Adipose tissue (tissue), 3 donors: ENCODE results near the gene GATB. TPM values are rescaled to one million over a fixed set of nuclear protein-coding genes. Genes with fewer than 3 reads are reported as not detected.

Experiments used
- H3K27ac ChIP-seq: one replicate; pipeline ENCODE4 v1.5.1; 2013; ENCODE audit warnings: low read depth, low read length
- WGBS, 3 donors: extraction: QIAGEN DNeasy Blood & Tissue Kit; methylation state at CpG; one replicate each; pipeline ENCODE4 v1.1.7; 2013; 5-methylcytosine and 5-hydroxymethylcytosine counted together
- polyA plus RNA-seq, 3 donors: library from polyadenylated mRNA; stranded (reverse); fragments of 200-250 nt; gene quantifications; one replicate each; pipeline ENCODE4 v1.2.3, GENCODE V29; 2013
- donor health status: healthy with polysubstance abuse.
- donor health status: Bipolar disorder and iron deficiency.
- donor health status: healthy.

The GATB gene, protein sequence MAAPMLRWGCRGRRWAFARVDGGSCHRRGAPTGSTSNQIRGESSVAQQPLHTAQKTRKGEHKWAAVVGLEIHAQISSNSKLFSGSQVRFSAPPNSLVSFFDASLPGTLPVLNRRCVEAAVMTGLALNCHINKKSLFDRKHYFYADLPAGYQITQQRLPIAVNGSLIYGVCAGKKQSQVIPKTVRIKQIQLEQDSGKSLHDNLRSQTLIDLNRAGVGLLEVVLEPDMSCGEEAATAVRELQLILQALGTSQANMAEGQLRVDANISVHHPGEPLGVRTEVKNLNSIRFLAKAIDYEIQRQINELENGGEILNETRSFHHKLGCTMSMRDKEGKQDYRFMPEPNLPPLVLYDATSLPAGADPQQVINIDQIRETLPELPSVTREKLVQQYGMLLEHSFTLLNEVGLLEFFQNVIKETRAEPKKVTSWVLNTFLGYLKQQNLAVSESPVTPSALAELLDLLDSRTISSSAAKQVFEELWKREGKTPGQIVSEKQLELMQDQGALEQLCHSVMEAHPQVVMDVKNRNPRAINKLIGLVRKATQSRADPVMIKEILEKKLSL
- 10 to 100 TPM in 2 of 3 donors, 1 to 10 TPM in 1; 5.3 to 18.6 (median 17.9) TPM for polyA plus RNA-seq

DNA sequence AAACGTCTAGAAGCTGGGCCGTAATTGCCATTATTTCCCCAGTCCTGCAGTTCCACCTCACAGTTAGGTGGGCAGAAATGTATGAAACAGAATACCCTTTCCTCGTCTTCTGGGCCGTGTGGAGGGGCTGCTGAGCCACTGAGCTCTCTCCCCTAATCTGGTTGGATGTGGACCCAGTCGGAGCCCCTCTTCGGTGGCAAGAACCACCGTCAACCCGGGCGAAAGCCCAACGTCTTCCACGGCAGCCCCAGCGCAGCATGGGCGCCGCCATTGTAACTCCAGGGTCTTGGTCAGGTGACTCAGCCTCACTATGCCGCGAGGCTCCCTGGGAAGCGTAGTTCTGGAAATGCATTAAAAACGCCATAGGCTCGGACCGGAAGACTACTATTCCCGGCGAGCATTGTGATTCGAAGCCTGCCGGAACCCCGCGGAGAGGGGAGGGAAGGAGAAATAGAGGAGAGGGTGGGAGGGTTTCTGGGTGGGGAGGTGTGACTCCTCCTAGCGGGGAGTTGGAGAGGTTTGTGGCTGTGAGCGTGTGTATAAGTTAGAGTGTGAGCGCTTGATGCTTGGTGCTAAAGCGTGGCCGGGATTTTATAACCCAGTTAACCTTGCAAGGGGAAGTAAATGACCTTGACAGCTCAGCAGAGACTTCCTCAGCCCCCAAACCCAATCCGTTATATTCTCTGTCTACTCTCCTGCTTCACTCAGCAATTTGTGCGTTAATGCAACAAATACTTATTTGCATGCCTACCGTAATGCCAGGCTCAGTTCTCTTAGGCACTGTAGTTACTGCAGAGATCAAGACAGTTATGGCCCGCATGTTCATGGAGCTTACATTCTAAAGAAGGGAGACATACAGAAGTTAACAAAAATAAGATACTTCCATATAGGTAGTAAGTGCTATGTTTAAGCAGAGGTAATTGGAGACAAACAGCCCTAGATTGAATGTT is at the start of gene GATB:
GATB (minus strand) TSS at position 296 of the 950 bp plus-strand sequence; CDS start at position 271, 25 bp downstream.
- no peak within 1 kb of the TSS for H3K27ac ChIP-seq
- WGBS, 3 donors = 4 to 5% (median 5%) methylated on average over 35 of the region's 35 CpGs

DNA sequence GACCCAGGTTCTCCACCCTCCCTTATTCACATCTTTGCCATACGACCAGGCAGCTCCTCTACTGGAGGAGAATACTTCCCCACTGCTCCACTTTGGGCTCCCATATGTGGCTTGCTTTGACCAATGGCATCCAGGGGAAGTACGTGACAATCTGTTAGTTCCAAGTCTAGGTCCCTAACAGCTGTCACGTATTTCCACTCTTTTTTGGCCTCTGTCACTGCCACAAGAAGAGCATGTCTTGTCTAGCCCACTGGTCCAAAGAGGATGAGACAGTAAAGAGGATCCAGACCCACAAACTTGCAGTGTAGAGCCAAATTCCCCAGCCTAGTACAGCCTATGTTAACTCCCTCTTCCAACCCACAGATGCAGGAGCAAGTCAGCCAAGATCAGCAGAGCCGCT is 49.7 kb upstream of the GATB start:
- no peak overlapping the region for H3K27ac ChIP-seq
- WGBS, 3 donors = 82 to 96% (median 90%) methylated on average over 4 of the region's 4 CpGs

DNA sequence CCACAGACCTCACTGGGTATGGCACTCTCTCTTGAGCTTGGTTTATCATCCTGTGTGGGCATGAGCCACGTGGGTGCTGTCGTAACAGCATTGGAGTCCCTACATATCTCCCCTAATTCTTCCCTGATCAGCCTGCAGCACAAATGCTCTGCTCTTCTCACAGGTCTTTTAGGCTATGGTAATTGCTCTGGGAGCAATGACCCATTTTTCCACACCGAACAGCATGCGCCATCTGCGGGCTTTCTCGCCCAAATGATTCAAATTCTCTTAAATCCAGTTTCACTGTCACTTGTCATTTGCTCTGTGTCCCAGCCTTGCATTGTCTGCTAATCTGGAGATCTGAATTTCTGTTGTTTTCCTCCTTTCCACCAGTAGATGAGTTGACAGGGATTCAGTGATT is 48.9 kb upstream of the GATB start:
- 77 to 93% (median 90%) methylated on average over 6 of the region's 6 CpGs for WGBS, 3 donors
- no peak overlapping the region for H3K27ac ChIP-seq

DNA sequence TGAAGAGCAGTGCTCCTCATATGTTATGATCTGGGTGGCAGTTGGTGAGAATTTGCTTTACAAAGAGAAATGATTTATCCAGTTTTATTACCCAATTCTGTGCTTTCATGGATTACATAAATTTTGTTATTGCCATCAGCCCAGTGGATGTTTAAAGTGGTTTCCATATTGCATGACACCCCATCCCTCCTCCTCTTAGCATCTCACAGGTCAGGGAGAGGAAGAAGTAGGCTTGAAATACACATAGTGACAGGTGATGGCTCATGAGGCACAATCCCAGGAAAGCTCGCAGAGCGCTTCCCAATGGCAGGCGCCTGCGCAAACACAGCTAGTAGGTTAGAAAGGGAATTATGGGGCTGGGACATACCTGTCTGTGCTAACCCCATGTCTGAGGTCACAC is 47.7 kb upstream of the GATB start:
- H3K27ac ChIP-seq = no peak overlapping the region
- WGBS, 3 donors = 83 to 99% (median 94%) methylated on average over 4 of the region's 4 CpGs

DNA sequence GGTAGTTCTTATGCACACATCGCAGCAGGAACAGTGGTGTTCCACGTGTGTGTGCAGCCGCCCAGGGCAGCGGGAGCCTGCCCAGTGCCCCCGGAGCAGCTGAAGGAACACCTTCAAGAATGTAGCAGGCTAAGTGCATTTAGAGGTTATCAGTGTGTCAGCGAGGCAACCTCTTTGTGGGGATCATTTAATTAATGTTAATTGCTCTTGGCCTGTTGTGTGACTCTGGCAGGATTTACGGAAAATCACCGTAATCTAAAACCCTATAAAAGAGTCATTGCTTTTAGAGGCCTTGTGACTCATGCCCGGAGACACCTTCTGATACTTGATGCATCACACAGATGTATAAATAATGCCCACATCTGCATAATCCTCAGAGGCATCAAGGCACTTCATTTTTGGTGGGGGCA is 47.3 kb upstream of the GATB start:
- WGBS, 3 donors = 73 to 79% (median 73%) methylated on average over 9 of the region's 9 CpGs
- no peak overlapping the region for H3K27ac ChIP-seq

DNA sequence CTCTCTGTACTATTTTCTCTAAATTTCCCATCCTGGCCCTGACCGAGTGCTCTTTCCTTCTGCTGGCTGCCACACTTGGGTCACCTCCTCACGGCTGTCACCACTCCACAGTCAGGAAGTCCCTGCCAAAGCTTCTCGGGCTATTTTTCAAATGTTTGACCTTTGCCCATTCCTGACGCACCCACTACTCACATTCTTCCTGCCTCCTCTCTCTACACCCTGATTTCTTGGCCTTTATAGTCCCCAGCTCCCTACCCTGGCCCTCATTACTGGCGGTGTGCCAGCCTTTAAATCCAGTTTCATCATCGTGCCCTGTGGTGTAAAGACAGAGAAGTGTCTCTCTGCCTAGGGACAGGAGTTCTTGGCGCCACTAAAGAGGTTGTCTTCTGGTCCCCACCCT is 46.4 kb upstream of the GATB start:
- no peak overlapping the region for H3K27ac ChIP-seq

DNA sequence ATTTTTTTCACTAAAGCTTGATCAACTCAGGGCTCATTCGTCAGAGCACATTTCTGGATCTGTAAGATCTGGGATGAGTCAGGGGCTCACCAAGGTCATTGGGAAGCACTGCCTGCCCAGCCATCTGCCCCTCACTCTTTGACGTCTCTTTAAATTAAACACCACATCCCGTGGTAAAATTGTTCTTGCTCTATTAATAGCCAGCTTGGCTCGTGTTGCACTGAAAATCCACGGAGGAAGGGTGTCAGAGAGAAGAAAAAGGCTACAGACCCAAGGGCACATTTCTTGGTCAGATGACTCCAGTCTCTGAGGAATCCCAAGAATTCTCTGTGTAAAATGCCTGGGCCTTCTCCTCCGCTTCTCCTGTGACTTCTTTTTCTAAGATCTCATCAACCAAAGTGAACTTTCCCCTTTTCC is 45.7 kb upstream of the GATB start:
- H3K27ac ChIP-seq = no peak overlapping the region

More for the DNA sequence above, 46.4 kb upstream of the GATB start:
- 52 to 61% (median 61%) methylated on average over 7 of the region's 7 CpGs for WGBS, 3 donors

DNA sequence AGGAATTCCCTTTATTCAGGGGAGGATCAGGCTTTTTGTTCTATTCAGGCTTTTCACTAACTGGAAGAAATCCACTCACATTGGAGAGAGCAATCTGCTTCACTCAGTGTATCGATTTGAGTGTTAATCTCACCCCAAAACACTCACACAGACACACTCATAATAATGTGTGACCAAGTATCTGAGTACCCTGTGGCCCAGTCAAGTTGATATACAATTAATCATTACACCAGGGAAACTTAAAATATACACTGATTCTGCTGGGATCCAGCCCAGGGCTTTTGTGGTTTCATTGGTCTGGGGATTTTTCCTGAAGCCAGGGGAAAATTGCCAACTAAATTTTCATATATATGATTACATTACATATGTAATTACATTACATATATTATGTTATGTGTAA is 44.0 kb upstream of the GATB start:
- H3K27ac ChIP-seq = no peak overlapping the region
- WGBS, 3 donors = 67 to 80% (median 72%) methylated on average over 1 of the region's 1 CpG

More for the DNA sequence above, 45.7 kb upstream of the GATB start:
- 39 to 63% (median 59%) methylated on average over 6 of the region's 6 CpGs for WGBS, 3 donors

DNA sequence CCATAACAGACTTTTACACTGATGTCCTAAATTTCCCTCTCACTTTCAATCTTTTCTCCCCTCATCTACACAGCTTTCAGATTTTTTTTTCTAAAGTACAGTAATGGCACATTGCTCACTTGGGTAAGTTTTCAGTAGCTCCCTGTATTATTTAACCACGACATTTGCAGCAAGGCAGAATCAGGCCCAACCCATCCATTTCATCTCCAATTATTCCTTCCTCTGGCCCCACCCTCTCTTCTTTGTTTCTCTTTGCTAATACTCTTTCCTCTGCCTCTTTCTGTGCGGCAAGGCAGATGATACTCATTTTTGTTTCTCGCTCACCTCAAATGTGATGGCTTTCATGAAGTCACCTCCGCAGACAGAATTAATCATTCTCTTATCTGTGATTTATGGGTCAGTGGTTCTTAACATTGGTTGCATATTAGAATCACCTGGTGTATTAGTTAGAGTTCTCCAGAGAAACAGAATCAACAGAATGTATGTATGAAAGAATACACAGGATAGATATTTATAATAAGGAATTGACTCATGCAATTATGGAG is 43.4 kb upstream of the GATB start:
- no peak overlapping the region for H3K27ac ChIP-seq
- 80 to 90% (median 89%) methylated on average over 4 of the region's 4 CpGs for WGBS, 3 donors

DNA sequence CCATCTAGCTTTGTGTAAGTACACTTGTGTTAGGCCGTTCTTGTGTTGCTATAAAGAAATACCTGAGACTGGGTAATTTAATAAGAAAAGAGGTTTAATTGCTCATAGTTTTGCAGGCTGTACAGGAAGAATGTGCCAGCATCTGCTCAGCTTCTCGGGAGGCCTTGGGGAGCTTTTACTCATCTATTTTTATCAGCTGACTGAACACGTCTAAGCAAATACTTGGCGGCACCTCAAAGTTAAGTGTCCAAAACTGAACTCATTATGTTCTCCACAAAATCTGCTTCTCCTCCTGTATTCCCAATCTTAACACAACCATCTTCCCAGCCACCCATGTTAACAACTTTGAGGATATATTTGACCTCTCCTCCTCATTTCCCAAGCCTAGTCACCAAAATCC is 42.4 kb upstream of the GATB start:
- H3K27ac ChIP-seq = no peak overlapping the region
- WGBS, 3 donors = 54 to 76% (median 76%) methylated on average over 4 of the region's 4 CpGs

DNA sequence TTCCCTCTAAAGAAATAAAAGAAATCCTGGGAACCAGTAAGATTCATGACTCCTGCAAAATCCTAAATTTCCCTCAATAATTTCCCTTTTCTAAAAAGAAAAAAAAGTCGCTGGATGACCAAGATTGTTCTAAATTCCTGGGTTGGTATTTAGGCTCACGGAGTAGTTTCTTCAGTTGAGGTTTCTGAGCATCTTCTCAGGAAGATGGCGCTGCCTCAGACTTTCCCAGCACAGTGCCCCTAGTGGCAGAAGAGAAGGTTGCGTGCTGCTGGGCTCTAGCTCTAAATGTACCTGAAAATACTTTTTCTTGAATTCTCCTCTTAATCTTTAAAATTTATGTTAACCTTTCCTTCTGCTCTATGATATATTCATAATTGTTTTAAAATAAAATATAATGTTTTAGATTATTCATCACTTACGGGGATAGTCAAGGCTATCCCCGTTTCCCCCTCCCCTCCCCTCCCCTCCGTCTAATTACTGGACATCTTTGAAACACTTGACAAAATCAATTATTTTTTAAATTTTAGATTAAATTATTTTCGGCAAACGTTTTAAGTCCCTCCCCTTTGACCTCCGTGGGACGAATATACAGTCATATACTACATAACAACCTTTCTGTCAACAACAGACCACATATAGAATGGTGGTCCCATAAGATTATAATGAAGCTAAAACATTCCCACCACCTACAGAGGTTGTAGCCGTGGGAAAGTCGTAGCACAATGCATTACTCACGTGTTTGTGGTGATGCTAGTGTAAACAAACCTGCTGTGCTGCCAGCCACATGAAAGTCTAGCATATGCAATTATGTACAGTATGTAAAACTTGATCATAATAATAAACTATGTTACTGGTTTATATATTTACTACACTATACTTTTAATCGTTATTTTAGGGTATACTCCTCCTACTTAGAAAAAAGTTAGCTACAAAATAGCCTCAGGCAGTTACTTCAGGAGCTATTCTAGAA is 41.0 kb upstream of the GATB start:
- WGBS, 3 donors = 56 to 71% (median 67%) methylated on average over 15 of the region's 15 CpGs
- H3K27ac ChIP-seq = no peak overlapping the region

DNA sequence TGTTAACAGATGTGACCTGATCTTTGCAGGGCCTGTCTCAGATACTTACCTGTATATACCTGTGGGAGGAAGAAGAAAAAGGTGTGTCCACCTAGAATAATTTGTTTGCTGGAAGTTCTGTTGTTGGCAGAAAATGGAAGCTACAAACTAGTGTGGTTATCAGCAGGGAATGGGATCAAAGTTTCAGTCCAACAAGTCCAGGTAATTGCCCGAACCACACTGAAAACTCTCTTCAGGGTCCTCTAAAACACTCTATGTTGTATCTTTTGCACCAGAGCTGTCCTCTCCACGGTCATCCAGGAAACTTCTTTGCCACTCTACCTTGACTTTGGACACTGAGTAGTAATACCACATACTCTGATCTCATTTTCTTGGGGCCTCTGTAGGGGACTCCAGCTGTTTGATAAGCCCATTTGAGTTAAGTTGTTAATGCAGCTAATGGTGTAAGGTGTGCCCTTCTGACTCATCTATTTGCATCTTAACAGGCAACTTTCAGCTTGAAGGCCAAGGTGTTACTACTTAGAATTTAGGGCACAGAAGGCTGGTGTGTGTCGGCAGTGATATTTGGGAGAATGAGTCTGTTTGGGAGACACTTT is 38.7 kb upstream of the GATB start:
- WGBS, 3 donors = 73 to 86% (median 83%) methylated on average over 3 of the region's 3 CpGs
- no peak overlapping the region for H3K27ac ChIP-seq

DNA sequence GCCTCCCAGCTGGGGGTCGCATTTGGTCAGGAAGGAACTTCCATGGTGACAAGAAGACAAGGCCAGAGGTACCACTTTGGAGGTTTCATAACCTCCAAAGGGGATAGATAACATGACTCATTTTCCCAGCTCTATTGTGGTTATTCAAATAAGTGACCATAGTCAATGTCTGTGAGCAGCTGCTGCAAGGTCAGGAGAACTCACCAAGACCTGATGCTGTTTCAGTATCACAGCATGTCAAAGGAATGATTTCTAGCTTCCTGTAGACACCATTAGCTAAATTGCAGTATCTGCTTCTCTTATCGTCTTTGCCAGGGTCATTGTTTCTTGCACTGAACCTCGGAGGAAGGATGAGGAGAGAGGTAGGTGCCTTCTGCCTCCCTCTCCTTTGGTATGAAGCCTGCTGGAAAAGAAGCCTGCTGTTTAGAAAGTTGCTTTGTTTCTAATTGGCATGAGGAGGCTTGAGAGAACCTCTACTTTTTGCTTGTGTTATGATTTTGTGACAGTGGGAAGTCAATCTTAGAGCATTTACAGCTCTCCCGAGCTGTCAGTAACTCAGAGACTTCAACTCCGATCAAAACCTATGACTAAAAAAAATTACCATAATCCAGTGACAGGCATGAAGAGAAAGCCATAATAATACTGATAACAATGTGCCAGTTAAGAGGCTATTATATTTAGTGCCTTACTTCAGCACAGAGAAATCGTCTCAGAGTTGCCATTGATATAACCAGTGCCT is 38.0 kb upstream of the GATB start:
- H3K27ac ChIP-seq = no peak overlapping the region
- WGBS, 3 donors = 67 to 69% (median 68%) methylated on average over 6 of the region's 6 CpGs

DNA sequence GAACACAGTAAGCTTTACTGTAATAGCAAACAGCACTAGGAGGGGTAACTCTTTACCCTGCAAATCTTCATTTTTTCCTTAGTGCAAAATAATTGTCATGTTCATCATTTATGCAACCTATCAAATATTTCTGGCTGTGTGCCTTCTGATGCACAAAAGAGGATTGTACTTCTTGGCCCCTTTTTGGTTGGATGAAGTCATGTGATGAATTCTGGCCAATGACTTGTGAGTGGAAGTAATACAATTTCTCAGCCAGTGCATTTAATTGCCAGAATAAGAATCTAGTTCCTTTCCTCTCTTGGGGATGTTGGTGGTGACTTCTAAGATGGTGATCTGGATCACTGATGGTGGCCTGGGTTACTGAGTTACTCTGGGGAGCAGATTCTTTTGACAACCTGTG is 37.0 kb upstream of the GATB start:
- H3K27ac ChIP-seq = no peak overlapping the region

DNA sequence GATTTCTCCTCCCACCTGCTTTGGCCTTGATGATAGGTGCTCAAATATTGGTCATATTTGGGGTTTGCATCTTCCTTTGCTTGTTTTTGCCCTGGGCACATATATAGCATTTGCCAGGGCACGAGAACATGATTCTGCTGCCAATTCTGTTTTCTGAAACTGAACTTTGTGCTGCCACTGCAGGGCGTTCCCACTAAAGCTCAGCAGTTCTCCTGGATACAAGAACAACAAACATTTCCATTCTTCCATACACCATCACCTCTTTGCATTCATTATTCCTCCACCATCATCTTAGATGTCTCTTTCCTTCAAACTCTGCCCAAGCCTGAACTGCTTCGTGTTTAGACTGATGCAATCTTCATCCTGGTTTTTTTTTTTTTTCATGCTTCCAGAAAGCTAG is 36.3 kb upstream of the GATB start:
- WGBS, 3 donors = 56 to 61% (median 57%) methylated on average over 3 of the region's 3 CpGs
- no peak overlapping the region for H3K27ac ChIP-seq

DNA sequence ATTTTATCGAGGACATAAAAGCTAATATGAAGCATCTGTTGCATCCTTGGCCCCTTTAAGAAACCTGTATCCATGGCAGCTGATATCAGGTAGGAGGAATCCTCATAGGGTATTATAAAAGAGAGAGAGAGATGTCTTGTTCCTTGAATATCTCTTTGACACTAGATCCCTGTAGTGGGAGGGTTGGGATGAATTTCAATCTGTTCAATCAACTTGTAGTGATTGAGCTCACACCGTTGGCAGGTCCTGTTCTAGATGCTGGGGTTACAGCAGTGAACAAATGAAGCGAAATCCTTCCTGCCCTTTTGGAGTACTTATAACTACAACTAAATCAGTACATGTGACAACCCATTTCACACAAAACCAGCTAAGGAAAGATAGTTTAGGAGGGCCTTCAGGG is 35.3 kb upstream of the GATB start:
- WGBS, 3 donors = 81 to 90% (median 89%) methylated on average over 3 of the region's 3 CpGs
- H3K27ac ChIP-seq = no peak overlapping the region

DNA sequence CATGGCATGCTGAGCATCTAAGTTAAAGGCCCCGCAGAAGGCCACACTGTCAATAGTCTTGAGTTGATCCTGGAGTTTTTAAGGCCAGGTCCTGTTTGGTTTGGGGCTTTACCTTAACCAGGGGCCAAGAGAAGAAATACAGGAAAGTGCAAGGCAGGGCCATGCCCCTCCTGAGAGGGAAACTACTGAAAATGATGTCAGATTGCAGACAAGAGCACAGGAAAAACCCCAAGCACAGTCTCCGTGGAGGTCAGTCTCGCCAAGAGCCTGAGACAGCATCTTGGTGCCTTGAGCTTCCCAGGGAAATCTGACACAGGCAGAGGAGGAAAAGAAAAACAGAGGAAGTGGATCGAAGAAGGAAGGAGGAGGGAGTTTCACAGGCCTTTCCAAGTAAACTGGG is 32.2 kb upstream of the GATB start:
- H3K27ac ChIP-seq = no peak overlapping the region
- 69 to 77% (median 76%) methylated on average over 4 of the region's 4 CpGs for WGBS, 3 donors
